22Rv1 (cell line): ENCODE data around the gene LARGE2.
A peak's percentile ranks its signal among the peaks of the same experiment; 100 is the strongest.

Experiments
- H3K27ac ChIP-seq: fragments of 450-650 bp; 2 replicates; pipeline ENCODE4 v1.5.1; 2017
- ZFX ChIP-seq: fragments of 450-650 bp; IDR thresholded peaks from 2 replicates; pipeline ENCODE4 v1.6.1; 2017; ENCODE audit warnings: antibody characterized with exemption, borderline replicate concordance
- TF ChIP-seq, protein P1 (sequence below): fragments of 450-650 bp; IDR thresholded peaks from 2 replicates; pipeline ENCODE4 v1.5.1; 2017; ENCODE audit warnings: mild to moderate bottlenecking

The LARGE2 gene

DNA sequence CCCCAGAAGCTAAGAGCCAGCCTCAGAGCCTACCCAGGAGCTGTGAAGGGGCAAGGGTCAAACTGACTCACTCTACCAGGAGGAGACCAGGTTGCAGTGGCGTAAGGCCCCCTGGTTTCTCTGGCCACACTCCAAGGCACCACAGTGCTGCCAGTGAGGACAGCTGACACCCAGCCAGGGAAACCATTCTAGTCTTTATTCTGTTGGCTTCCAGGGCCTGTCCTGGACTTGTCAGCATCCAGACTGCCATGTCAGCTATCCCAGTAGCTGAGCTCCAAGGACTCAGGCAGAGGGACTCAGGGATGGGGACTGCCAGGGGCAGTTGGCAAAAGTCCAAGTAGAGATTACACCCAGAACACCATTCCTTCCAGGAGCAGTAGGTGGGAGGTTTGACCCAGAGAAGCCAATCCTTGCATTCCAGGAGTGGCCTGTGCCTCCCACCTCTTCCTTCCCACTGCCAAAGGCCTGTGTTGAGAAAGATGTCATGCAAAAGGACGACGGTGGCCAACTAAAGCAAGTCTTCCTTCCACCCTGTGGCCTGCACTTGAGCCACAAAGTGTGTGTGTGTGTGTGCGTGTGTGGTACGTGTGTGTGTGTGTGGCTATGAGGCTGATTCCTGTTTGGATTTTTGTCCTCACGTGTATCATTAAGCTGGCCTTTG lies 40.6 kb upstream of the LARGE2 start:
- no peak overlapping the region for H3K27ac ChIP-seq
- TF ChIP-seq ZFX = no peak
- TF ChIP-seq, protein P1, sequence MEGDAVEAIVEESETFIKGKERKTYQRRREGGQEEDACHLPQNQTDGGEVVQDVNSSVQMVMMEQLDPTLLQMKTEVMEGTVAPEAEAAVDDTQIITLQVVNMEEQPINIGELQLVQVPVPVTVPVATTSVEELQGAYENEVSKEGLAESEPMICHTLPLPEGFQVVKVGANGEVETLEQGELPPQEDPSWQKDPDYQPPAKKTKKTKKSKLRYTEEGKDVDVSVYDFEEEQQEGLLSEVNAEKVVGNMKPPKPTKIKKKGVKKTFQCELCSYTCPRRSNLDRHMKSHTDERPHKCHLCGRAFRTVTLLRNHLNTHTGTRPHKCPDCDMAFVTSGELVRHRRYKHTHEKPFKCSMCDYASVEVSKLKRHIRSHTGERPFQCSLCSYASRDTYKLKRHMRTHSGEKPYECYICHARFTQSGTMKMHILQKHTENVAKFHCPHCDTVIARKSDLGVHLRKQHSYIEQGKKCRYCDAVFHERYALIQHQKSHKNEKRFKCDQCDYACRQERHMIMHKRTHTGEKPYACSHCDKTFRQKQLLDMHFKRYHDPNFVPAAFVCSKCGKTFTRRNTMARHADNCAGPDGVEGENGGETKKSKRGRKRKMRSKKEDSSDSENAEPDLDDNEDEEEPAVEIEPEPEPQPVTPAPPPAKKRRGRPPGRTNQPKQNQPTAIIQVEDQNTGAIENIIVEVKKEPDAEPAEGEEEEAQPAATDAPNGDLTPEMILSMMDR = no peak

DNA sequence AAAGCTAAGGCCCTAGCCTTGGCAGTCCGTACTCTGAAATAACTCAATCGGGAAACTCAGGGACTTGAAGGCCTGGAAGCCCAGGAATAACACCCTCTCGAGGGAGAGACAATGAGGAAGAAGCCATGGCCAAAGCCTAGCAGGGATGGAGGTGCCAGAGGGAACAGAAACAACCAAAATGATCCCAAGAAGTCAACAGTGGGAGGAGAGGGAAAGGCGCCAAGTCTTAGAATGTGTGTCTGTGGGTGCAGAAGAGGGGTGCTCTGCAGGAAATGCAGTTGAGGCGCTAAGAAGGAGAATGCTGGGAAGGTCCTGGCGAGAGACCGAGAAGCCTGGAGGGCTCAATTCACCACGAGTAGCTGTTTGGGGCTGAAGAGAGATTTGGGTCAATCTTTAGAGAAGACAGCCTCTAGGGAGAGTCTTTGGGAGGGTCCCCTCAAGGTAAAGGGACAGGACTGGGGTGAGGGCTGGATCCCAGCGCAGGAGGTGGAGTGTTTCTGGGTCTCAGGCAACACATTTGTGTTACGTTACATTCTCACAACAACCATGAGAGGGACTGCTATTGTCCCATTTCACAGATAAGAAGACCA lies 37.8 kb upstream of the LARGE2 start:
- H3K27ac ChIP-seq = peak overlapping the region; percentile 65
- TF ChIP-seq, protein P1 = no peak
- no peak for TF ChIP-seq ZFX

GRCh38 chr11:45885274-45885920 lies 37.1 kb upstream of the LARGE2 start, which contains the start of gene MAPK8IP1:
TSS of gene MAPK8IP1 (plus strand) at chr11:45885651. CDS start at chr11:45885821, 170 bp downstream.
- peak within 1 kb of the TSS; percentile 65 for H3K27ac ChIP-seq
- TF ChIP-seq, protein P1 = peak; percentile 13; the same call in 1 of the 2 replicates
- TF ChIP-seq ZFX = no peak

GRCh38 chr11:45885921-45886721 lies 36.3 kb upstream of the LARGE2 start:
- peak overlapping the region; percentile 65 for H3K27ac ChIP-seq
- TF ChIP-seq, protein P1 = no peak
- TF ChIP-seq ZFX = no peak

DNA sequence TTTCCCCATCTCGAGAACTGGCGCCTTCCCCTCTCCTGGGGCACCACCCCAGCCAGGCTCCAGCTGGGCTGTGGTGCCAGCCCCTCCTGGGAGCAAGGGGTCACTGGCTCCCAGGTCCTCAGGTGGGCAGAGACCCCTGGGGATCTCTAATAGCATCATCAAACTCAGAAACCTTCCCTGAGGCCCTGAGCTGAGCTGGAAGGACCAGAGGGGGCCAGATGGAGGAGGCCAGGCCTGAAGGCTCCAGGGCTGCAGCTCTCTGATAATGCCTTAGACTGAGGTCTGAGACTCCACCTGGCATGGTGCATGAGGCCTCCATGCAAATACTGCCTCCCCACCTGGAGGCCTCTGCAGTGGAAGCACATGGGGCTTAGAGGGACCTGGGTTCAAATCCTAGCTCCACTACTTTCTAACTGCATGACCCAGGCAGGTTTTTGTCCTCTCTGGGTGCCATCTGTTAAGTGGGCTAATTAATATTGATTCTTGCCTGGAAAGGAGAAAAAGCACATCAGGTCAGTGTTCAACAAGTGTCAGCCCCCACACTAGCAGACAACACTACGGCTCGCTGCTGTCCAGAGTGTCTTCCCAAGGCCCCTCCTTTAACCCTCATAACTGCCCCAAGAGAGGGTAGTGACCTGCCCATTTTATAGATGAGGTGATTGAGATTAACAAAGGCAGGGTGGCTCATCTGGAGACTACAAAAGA lies 35.5 kb upstream of the LARGE2 start:
- TF ChIP-seq ZFX = no peak
- TF ChIP-seq, protein P1 = no peak
- H3K27ac ChIP-seq = 0 out of 2 replicates have a peak overlapping the region, but pooled peaks have one; percentile 23

DNA sequence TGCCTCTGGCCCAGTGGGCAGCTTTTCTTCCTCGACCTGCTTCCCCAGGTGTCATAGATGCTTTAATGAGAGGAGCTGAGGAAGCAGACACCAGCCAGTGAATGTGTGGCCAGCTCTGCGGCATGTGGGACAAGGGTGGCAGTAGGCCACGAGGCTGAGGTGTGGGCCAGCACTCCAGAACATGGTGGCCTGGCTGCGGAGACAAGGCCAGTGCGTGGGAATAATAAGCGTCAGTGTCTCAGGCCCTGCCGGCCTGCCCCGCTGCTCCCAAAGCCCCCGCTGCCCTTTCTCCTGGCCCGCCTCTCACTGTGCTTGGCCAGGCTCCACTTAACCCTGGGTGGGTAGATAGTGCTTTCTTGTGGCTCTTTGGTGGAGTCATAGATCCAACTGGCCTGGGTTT lies 34.9 kb upstream of the LARGE2 start:
- TF ChIP-seq ZFX = no peak
- TF ChIP-seq, protein P1 = no peak
- H3K27ac ChIP-seq = 0 out of 2 replicates have a peak overlapping the region, but pooled peaks have one; percentile 23
